ENCODE results near the gene SELPLG.
A peak's percentile ranks its signal among the peaks of the same experiment; 100 is the strongest.
"Not testable (repeated sequence)": the region's sequence is repeated elsewhere in the genome, so short reads cannot be mapped to it uniquely, and the experiment has no call there.

The SELPLG gene

GRCh38 chr12:108591267-108591980 lies 42.3 kb downstream of the SELPLG start:
- DNase-seq (ENCODE audit: low read depth, low spot score) = no peak

- not testable (repeated sequence) for DNase-seq (ENCODE audit: low read depth, low spot score)
Observed at GRCh38 chr12:108590463-108590862, 43.2 kb downstream of the SELPLG start.

GRCh38 chr12:108589840-108590229 lies 43.9 kb downstream of the SELPLG start:
- DNase-seq (ENCODE audit: low read depth, low spot score) = no peak

GRCh38 chr12:108589028-108589839 lies 44.5 kb downstream of the SELPLG start:
- DNase-seq (ENCODE audit: low read depth, low spot score) = no peak

- no peak for DNase-seq (ENCODE audit: low read depth, low spot score)
Observed at GRCh38 chr12:108587826-108588225, 45.9 kb downstream of the SELPLG start.

- DNase-seq (ENCODE audit: low read depth, low spot score) = no peak
Observed at GRCh38 chr12:108586306-108586705, 47.4 kb downstream of the SELPLG start.

GRCh38 chr12:108585864-108586263 lies 47.8 kb downstream of the SELPLG start:
- no peak for DNase-seq (ENCODE audit: low read depth, low spot score)

- DNase-seq (ENCODE audit: low read depth, low spot score) = no peak
Observed at GRCh38 chr12:108584456-108585065, 49.1 kb downstream of the SELPLG start.

- DNase-seq (ENCODE audit: low read depth, low spot score) = no peak
Observed at GRCh38 chr12:108583991-108584390, 49.7 kb downstream of the SELPLG start.

GRCh38 chr12:108582978-108583770 lies 50.5 kb downstream of the SELPLG start:
- no peak for DNase-seq (ENCODE audit: low read depth, low spot score)

- no peak for DNase-seq (ENCODE audit: low read depth, low spot score)
Observed at GRCh38 chr12:108582509-108582908, 51.2 kb downstream of the SELPLG start.

- peak; percentile 31 for DNase-seq (ENCODE audit: low read depth, low spot score)
Observed at GRCh38 chr12:108581311-108582227, 52.1 kb downstream of the SELPLG start.

GRCh38 chr12:108580531-108580930 lies 53.2 kb downstream of the SELPLG start:
- peak; percentile 58 for DNase-seq (ENCODE audit: low read depth, low spot score)

GRCh38 chr12:108578813-108579212 lies 54.9 kb downstream of the SELPLG start:
- no peak for DNase-seq (ENCODE audit: low read depth, low spot score)

- no peak for DNase-seq (ENCODE audit: low read depth, low spot score)
Observed at GRCh38 chr12:108578264-108578663, 55.4 kb downstream of the SELPLG start.

- DNase-seq (ENCODE audit: low read depth, low spot score) = no peak
Observed at GRCh38 chr12:108577458-108577857, 56.2 kb downstream of the SELPLG start.

- DNase-seq (ENCODE audit: low read depth, low spot score) = no peak
Observed at GRCh38 chr12:108576660-108577234, 56.9 kb downstream of the SELPLG start.

- no peak for DNase-seq (ENCODE audit: low read depth, low spot score)
Observed at GRCh38 chr12:108575199-108575912, 58.3 kb downstream of the SELPLG start.

GRCh38 chr12:108574276-108574675 lies 59.4 kb downstream of the SELPLG start:
- DNase-seq (ENCODE audit: low read depth, low spot score) = not testable (repeated sequence)

- DNase-seq (ENCODE audit: low read depth, low spot score) = no peak
Observed at GRCh38 chr12:108573317-108573716, 60.4 kb downstream of the SELPLG start.

Data from ELF-1 (cell line).